OCI-LY7 (cell line): ENCODE measurements around the gene GULP1.

Experiments used
- EZH2phosphoT487 ChIP-seq: fragments of 200-600 bp; sonication (generic); IDR thresholded peaks from 2 replicates; pipeline ENCODE4 v1.6.1; 2018; ENCODE audit warnings: low read depth, borderline replicate concordance, mild to moderate bottlenecking, mixed run types, antibody characterized with exemption, low read length, moderate library complexity, mixed read lengths
- TF ChIP-seq, protein P1 (sequence below): fragments of 200-600 bp; sonication (generic); conservative IDR thresholded peaks from 2 replicates; pipeline ENCODE4 v1.5.1; 2014; ENCODE audit warnings: mild to moderate bottlenecking, antibody characterized with exemption, low read length, moderate library complexity, mixed read lengths

DNA sequence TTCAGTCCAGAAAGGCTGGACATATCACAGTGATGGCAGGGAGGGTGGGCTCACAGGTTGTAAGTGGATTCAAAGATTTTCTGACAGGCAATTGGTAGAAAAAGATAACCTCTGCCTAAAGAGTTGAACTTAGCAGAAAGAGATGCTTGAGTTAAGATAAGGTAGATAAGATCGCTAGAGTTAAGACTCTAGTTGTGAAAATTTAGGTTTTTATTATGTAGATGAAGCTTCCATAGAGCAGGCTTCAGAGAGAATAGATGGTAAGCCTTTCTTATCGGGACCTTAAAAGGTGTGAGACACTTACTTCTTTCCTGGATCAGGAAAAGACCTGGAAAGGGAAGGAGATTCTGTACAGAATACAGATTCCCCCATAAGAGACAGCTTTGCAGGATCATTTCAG, 134.4 kb downstream of the GULP1 start:
- TF ChIP-seq, protein P1, sequence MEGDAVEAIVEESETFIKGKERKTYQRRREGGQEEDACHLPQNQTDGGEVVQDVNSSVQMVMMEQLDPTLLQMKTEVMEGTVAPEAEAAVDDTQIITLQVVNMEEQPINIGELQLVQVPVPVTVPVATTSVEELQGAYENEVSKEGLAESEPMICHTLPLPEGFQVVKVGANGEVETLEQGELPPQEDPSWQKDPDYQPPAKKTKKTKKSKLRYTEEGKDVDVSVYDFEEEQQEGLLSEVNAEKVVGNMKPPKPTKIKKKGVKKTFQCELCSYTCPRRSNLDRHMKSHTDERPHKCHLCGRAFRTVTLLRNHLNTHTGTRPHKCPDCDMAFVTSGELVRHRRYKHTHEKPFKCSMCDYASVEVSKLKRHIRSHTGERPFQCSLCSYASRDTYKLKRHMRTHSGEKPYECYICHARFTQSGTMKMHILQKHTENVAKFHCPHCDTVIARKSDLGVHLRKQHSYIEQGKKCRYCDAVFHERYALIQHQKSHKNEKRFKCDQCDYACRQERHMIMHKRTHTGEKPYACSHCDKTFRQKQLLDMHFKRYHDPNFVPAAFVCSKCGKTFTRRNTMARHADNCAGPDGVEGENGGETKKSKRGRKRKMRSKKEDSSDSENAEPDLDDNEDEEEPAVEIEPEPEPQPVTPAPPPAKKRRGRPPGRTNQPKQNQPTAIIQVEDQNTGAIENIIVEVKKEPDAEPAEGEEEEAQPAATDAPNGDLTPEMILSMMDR: no peak
- no peak for TF ChIP-seq EZH2phosphoT487
